Endothelial cell of umbilical vein (primary cell): Measurements from ENCODE around the gene APCDD1L. TPM values are rescaled to one million over a fixed set of nuclear protein-coding genes. Genes with fewer than 3 reads are reported as not detected.

Experiments used
- BruUV-seq: library from RNA; stranded (reverse); fragments of 400-500 nt; replicated peaks from 2 replicates; lab custom pipeline; 2021; lab: Mats Ljungman, UMichigan
- CTCF ChIA-PET: fragments of 300-600, 350-600 bp; sonication (Branson Sonifier 250); formaldehyde crosslinking; loops from one replicate; lab custom pipeline; 2021; ENCODE audit warnings: antibody characterized with exemption, inconsistent platforms; lab: Charles Lee
- POLR2A ChIA-PET: fragments of 300-600, 350-600 bp; sonication (Branson Sonifier 250); formaldehyde crosslinking; loops from one replicate; lab custom pipeline; 2021; ENCODE audit warnings: antibody characterized with exemption, inconsistent platforms; lab: Charles Lee
- DNase-seq: peaks from one replicate; pipeline ENCODE4 v3.0.0-alpha.2; 2011; ENCODE audit warnings: low read depth, low spot score
- FAIRE-seq: peaks from 2 replicates; lab custom pipeline; 2011; peaks lifted over from hg19 to GRCh38; lab: Jason Lieb, UNC
- H2AFZ ChIP-seq: 2 replicates; pipeline ENCODE4 v1.6.0; 2012; ENCODE audit warnings: low read depth, low read length, control low read depth, inconsistent platforms
- H3K27ac ChIP-seq: 2 replicates; pipeline ENCODE4 v1.5.1; 2011; ENCODE audit warnings: low read depth, mild to moderate bottlenecking, control low read depth, low read length, moderate library complexity; ENCODE audit not compliant: insufficient read depth
- H3K27me3 ChIP-seq, 2 experiments: 2 replicates each; pipeline versions ENCODE4 v1.6.0 to v1.6.1; 2011; ENCODE audit warnings: low read length in 2 of 2, mixed read lengths in 1 of 2; ENCODE audit not compliant: control insufficient read depth in 2 of 2, insufficient read depth in 2 of 2
- H3K36me3 ChIP-seq, 2 experiments: 2 replicates in 1 of 2; 3 replicates in 1 of 2; pipeline ENCODE4 v1.5.1; 2011; ENCODE audit warnings: low read length in 2 of 2, mild to moderate bottlenecking in 1 of 2, moderate library complexity in 1 of 2; ENCODE audit not compliant: control insufficient read depth in 2 of 2, insufficient read depth in 2 of 2; ENCODE audit errors: extremely low read depth in 1 of 2
- H3K4me1 ChIP-seq: 3 replicates; pipeline ENCODE4 v1.5.1; 2011; ENCODE audit warnings: mild to moderate bottlenecking, low read length; ENCODE audit not compliant: control insufficient read depth, insufficient read depth; ENCODE audit errors: extremely low read depth
- H3K4me2 ChIP-seq: 2 replicates; pipeline ENCODE4 v1.6.1; 2011; ENCODE audit warnings: low read length, control low read depth, mixed read lengths; ENCODE audit not compliant: insufficient read depth
- H3K4me3 ChIP-seq, 3 experiments: fragments of 200-600 bp in 1 of 3; sonication (generic), shearing (Covaris generic) in 1 of 3; replicated peaks in 1 of 3; 2 replicates each; pipeline ENCODE4 v1.5.1; 2011 to 2016; ENCODE audit warnings: control low read depth in 3 of 3, low read length in 3 of 3, mild to moderate bottlenecking in 2 of 3, inconsistent platforms in 1 of 3, low read depth in 1 of 3, moderate library complexity in 1 of 3; ENCODE audit not compliant: insufficient read depth in 1 of 3
- H3K79me2 ChIP-seq: 2 replicates; pipeline ENCODE4 v1.6.0; 2012; ENCODE audit warnings: low read length, inconsistent platforms; ENCODE audit not compliant: control insufficient read depth, insufficient read depth
- H3K9ac ChIP-seq: replicated peaks from 2 replicates; pipeline ENCODE3; 2011; ENCODE audit warnings: low read length, control low read depth; ENCODE audit not compliant: insufficient read depth; ENCODE audit errors: extremely low read depth
- H3K9me1 ChIP-seq: replicated peaks from 3 replicates; pipeline ENCODE4 v1.6.0; 2011; ENCODE audit warnings: mild to moderate bottlenecking, low read length; ENCODE audit not compliant: control insufficient read depth, insufficient read depth; ENCODE audit errors: extremely low read depth
- H3K9me3 ChIP-seq: replicated peaks from 2 replicates; pipeline ENCODE4 v1.5.1; 2012; ENCODE audit warnings: low read length, inconsistent platforms; ENCODE audit not compliant: control insufficient read depth, insufficient read depth
- H4K20me1 ChIP-seq: replicated peaks from 2 replicates; pipeline ENCODE3; 2011; ENCODE audit warnings: mild to moderate bottlenecking, low read length; ENCODE audit not compliant: control insufficient read depth, insufficient read depth; ENCODE audit errors: extremely low read depth
- EZH2 ChIP-seq: IDR thresholded peaks from 2 replicates; pipeline ENCODE4 v1.6.1; 2012; ENCODE audit warnings: borderline replicate concordance, low read depth, mild to moderate bottlenecking, moderate library complexity, low read length, inconsistent platforms; ENCODE audit not compliant: severe bottlenecking
- FOS ChIP-seq: IDR thresholded peaks from 2 replicates; pipeline ENCODE4 v1.6.1; 2011; ENCODE audit warnings: mild to moderate bottlenecking, low read length, moderate library complexity, borderline replicate concordance; ENCODE audit not compliant: insufficient read depth
- GATA2 ChIP-seq: IDR thresholded peaks from 2 replicates; pipeline ENCODE4 v1.7.0; 2011; ENCODE audit warnings: low read depth, mild to moderate bottlenecking, moderate library complexity, mixed read lengths, low read length; ENCODE audit not compliant: insufficient read length, insufficient read depth
- JUN ChIP-seq: IDR thresholded peaks from 2 replicates; pipeline ENCODE4 v1.6.1; 2011; ENCODE audit warnings: borderline replicate concordance, low read depth; ENCODE audit not compliant: insufficient read length, insufficient read depth
- MYC ChIP-seq: IDR thresholded peaks from one replicate; pipeline ENCODE4 v1.6.1; 2011; ENCODE audit warnings: mild to moderate bottlenecking, low read depth, low read length
- POLR2A ChIP-seq: IDR thresholded peaks from 2 replicates; pipeline ENCODE4 v1.6.1; 2012; ENCODE audit warnings: low read depth, mild to moderate bottlenecking, control low read depth, low read length
- POLR2AphosphoS5 ChIP-seq: IDR thresholded peaks from 2 replicates; pipeline ENCODE4 v1.6.1; 2012; ENCODE audit warnings: low read depth, mild to moderate bottlenecking, control low read depth, low read length, moderate library complexity; ENCODE audit not compliant: insufficient read depth
- dilution Hi-C: fragments of 300-500 bp; cut with MboI; formaldehyde crosslinking; loops from one replicate; pipeline ENCODE4 v1.15.0; 2019; ENCODE audit warnings: low sequenced_read_pairs; ENCODE audit not compliant: extremely low pct_ligation_motif_present
- intact Hi-C: fragments of 100-400 bp; cut with micrococcal nuclease; formaldehyde crosslinking; loops from one replicate; pipeline ENCODE4 v1.10.0; 2022
- polyA plus RNA-seq, 4 experiments: library from polyadenylated mRNA; depleted of rRNA in 3 of 4; stranded (reverse) in 3 of 4; unstranded in 1 of 4; fragments of >200 nt; gene quantifications; 2 replicates each; pipeline versions ENCODE4 v1.2.1 to v1.2.3, GENCODE V29; 2011 to 2012; ENCODE audit warnings: missing spikeins in 1 of 4
- total RNA-seq: library from RNA; stranded (reverse); gene quantifications from 2 replicates; pipeline ENCODE4 v1.2.3, GENCODE V29; 2021
- TF ChIP-seq, protein P1 (sequence below), 2 donors: IDR thresholded peaks; 1 replicate in 1 of 2; 2 replicates in 1 of 2; pipeline ENCODE4 v1.5.1; 2011; ENCODE audit warnings: low read length in 2 of 2, mild to moderate bottlenecking in 2 of 2, moderate library complexity in 2 of 2, control low read depth in 1 of 2, inconsistent platforms in 1 of 2, low read depth in 1 of 2; ENCODE audit not compliant: insufficient read depth in 1 of 2; ENCODE audit errors: extremely low read depth in 1 of 2
- TF ChIP-seq, protein P2 (sequence below): IDR thresholded peaks from 2 replicates; pipeline ENCODE4 v1.6.1; 2011; ENCODE audit not compliant: insufficient read depth, insufficient read length

Gene APCDD1L
- total and polyA plus RNA-seq, 2 donors (not counting 3 experiments of a cell fraction or from before 2014, with no cell fraction given): 0.17 to 1.4 TPM

DNA sequence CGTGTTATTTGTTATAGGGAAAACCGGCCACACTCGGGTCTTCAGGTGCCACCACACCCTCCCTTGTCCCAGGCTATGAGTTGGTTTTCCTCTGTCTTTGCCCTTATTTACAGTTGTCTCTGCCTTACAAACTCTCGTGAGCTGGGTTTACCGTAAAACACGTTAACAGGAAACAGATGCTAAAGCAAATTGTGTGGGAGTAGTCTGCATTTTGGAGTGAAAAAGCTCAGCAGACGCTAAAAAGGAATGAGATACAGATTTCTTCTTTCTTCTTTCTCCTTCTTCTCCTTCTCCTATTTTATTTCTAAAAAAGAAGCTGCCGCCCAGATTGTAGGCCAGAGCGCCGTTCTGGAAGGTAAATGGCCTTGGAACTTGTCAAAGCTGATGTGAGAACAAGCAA is 51.9 kb downstream of the APCDD1L start:
- H2AFZ ChIP-seq: no peak overlapping the region
- no peaks in the 10 kb centered on the region for H3K36me3 ChIP-seq
- H3K27ac ChIP-seq: no peak overlapping the region
- H3K79me2 ChIP-seq: no peaks in the 10 kb centered on the region
- H3K4me1 ChIP-seq: peaks cover 14% of the 10 kb centered on the region
- FAIRE-seq: no peak
- no peaks in the 10 kb centered on the region for H4K20me1 ChIP-seq
- DNase-seq: no peak
- H3K9ac ChIP-seq: no peak overlapping the region
- dilution Hi-C loops: loop anchor here (25.0 kb wide), 1 partner anchor 226 kb away; the partner anchor contains the start of gene ANKRD60
- H3K4me2 ChIP-seq: no peak overlapping the region
- ChIA-PET CTCF (interaction anchor here (0.7 to 1.4 kb wide), 4 partner anchors 18 to 217 kb away, joined by 3 to 8 read pairs (median 4); partner anchors contain the start of gene STX16), POLR2A (interaction anchor here (0.6 kb wide), 1 partner anchor 401 kb away, joined by 3 read pairs; no protein-coding TSS in a partner anchor)
- peaks cover 0 to 5% of the 10 kb centered on the region in 2 experiments for H3K27me3 ChIP-seq
- TF ChIP-seq MYC (no peak), GATA2 (no peak), FOS (no peak), JUN (no peak), POLR2AphosphoS5 (no peak), POLR2A (no peak), EZH2 (no peak)
- TF ChIP-seq, protein P1, sequence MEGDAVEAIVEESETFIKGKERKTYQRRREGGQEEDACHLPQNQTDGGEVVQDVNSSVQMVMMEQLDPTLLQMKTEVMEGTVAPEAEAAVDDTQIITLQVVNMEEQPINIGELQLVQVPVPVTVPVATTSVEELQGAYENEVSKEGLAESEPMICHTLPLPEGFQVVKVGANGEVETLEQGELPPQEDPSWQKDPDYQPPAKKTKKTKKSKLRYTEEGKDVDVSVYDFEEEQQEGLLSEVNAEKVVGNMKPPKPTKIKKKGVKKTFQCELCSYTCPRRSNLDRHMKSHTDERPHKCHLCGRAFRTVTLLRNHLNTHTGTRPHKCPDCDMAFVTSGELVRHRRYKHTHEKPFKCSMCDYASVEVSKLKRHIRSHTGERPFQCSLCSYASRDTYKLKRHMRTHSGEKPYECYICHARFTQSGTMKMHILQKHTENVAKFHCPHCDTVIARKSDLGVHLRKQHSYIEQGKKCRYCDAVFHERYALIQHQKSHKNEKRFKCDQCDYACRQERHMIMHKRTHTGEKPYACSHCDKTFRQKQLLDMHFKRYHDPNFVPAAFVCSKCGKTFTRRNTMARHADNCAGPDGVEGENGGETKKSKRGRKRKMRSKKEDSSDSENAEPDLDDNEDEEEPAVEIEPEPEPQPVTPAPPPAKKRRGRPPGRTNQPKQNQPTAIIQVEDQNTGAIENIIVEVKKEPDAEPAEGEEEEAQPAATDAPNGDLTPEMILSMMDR (IDR thresholded peaks at IDR 0.05; ENCODE audit: extremely low read depth in 1 of 2, insufficient read depth in 1 of 2, low read depth in 1 of 2, low read length in 2 of 2): no peak
- TF ChIP-seq, protein P2, sequence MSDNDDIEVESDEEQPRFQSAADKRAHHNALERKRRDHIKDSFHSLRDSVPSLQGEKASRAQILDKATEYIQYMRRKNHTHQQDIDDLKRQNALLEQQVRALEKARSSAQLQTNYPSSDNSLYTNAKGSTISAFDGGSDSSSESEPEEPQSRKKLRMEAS: no peak
- BruUV-seq: no TSS peak
- no peaks in the 10 kb centered on the region for H3K9me3 ChIP-seq
- intact Hi-C loops: no loop called here
- H3K9me1 ChIP-seq: no peaks in the 10 kb centered on the region
- H3K4me3 ChIP-seq: no peak overlapping the region
